NCI-H2227 (cell line): ENCODE results near the gene ADCY4.

Experiments used
- DNase-seq: peaks from one replicate; lab custom pipeline; 2025; ENCODE audit not compliant: unreplicated experiment; lab: John Stamatoyannopoulos, UW

Gene ADCY4

DNA sequence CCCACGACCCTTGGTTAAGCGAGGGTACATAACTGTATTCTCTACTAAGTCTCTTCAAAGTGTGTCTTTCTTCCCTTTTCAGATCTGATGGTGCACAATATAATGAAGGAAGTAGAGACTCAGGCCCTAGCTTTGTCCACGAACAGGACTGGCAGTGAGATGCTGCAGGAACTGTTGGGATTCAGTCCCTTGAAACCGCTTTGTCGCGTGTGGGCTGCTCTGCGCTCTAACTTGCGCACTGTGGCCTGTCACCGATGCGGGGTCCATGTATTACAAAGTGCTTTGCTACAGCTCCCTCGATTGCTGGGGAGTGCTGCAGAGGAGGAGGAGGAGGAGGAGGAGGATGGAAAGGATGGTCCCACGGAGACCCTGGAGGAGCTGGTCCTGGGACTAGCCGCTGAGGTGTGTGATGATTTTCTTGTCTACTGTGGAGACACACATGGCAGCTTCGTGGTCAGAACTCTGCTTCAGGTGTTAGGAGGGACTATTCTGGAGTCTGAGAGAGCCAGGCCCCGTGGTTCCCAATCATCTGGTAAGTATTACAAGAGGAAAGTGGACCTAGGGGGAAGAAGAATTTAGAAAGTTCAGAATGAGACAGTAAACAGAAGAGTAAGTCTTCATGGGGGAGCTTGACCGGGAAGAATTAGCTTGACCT is 34.4 kb downstream of the ADCY4 start:
- no peak for DNase-seq

DNA sequence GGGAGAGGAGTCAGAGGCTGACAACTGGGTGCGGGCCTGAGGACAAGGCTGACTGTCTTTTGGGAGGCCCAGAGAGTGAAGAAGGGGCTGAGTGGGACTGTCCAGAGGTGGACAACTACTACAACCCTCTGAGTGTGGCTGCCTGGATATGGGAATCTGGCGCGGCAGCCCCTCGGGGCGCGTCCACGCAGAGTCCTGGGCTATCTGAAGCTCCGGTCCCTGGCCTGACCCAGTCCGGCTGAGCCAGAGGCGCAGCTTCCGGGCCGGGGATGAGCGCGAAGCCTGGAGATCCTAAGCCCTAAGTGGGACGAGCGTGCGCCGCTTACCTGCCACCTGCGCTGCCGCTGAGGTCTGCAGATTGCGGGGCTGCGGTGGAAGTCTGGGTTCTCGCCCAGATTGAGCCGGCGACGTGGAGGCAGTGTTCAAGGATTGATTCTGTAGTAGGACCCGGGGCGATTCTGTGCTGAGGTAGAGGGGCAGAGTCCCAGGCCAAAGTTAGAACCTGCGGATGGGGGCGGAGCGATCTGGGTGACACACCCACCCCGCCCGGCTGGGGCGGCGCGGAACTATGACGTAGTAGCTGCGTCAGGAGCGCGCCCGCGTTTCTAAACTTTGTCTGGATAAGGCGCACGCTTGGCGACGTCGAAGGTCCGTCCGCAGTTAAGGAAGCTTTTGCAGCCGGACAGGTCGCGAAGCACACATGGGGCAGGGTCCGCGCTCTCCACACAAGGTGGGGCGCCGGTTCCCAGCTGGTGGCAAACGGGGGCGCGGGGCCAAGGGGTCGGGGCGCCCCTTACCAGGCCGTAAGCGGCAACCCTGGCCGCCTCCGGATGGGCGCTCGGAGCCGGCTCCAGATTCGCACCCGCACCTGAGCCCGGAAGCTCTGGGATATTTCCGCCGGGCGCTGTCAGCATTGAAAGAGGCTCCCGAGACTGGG is 35.3 kb downstream of the ADCY4 start, which contains the start of the genes DHRS1 and NOP9:
DHRS1 (minus strand) TSS at position 526 of the 937 bp plus-strand sequence. CDS start 674 bp downstream, outside the sequence.
NOP9 (plus strand) TSS at position 596 of the 937 bp plus-strand sequence; CDS start at position 701, 105 bp downstream.
- DNase-seq: peak; percentile 92

DNA sequence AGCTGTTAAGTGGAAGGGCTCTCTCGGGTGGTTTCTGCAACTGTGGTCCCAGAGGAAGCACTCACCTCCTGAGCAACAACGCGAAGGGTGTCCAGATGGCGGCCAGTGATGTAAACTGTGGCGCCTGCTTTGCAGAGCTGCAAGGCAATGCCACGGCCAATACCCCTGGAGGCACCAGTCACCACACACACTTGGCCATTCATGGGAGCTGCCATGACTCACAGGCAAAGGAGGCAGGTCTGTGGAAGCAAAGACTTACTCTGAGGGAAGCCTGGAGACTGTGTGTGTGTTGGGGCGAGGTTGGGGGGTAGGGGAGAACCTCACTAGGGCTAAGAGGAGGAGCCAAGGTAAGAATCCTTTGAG is 36.0 kb downstream of the ADCY4 start:
- peak; percentile 25 for DNase-seq

DNA sequence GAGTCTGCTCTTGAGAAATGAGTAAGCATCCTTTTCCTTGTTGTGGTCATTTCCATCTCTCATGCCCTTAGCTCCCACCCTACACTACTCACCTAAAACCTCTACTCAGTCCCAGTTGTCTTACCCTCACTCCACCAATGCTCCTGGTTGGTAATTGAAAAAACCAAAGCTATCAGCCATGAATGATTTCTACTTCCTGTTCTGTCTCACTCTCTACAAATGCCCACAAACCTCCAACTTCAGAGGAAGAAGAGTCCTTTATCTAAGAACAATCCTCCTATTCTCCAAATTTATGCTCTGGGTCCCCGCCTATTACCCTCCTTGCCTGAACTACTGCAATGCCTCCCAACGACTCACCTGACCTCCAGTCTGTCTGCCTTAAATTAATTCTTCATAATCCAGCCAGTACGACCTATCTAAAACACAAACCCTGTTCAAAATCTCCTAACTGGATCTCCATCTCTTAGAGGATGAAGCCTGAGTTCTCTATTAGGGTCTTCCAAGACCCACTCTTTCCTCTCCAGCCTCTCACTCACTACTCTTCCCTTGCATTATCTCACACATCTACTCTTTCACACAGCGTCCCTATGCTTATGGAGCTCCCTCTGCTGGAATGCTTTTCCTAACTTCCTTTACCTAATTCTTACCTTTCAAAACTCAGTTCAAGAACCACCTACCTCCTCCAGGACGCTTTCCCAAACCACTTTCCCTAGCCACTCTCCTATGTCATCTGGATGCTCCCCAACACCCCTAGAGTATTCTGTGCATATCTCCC is 37.5 kb downstream of the ADCY4 start:
- peak; percentile 52 for DNase-seq

DNA sequence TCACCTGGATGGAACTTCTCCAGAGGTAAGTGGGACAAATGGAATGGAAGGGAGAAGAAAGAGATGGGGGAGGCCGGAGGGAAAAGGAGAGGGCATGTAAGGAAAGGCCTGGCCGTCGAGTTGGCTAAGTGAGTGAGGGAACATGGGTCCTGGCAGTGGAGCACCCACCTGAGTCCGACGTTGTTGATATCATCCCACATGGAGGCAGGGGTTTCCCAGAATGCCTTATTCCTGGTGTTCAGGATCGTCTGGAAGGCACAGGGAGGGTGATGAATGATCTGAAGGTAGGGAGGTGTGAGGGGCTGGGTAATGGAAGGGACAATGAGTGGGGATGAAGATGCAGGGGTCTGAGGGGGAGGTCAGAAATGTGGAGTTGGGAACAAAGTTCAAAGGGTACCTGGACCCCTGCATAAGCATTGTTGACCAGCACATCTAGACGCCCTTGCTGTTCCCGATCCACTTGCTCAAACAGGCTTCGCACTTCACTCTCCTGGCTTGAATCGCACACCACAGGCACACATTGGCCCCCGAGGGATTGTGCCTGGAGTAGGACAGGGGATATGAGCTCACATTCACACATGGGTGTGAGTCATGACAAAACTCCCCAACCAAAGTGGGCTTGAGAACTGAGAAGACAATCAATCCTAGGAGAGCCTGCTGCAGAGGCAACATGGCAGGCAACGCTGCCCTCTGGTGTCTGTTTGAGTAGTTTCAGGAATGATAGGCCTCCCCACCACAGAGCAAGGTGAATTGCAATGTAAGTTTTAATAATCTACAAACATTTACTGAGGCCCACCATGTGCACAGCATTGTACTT is 38.3 kb downstream of the ADCY4 start:
- peak; percentile 71 for DNase-seq

DNA sequence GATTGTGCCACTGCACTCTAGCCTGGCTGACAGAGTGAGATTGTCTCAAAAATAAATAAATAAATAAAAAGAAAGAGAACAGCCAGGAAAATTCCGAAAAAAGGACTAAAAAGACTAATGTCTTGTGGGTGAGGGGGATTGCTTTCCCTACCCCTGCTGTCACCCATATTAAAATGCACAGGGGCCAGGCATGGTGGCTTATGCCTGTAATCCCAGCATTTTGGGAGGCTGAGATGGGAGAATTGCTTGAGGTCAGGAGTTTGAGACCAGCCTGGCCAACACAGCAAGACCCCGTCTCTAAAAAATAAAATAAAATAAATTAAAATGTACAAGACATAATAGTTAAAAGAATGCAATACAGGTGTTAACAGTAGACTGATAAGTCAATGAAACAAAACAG is 41.3 kb downstream of the ADCY4 start:
- no peak for DNase-seq

DNA sequence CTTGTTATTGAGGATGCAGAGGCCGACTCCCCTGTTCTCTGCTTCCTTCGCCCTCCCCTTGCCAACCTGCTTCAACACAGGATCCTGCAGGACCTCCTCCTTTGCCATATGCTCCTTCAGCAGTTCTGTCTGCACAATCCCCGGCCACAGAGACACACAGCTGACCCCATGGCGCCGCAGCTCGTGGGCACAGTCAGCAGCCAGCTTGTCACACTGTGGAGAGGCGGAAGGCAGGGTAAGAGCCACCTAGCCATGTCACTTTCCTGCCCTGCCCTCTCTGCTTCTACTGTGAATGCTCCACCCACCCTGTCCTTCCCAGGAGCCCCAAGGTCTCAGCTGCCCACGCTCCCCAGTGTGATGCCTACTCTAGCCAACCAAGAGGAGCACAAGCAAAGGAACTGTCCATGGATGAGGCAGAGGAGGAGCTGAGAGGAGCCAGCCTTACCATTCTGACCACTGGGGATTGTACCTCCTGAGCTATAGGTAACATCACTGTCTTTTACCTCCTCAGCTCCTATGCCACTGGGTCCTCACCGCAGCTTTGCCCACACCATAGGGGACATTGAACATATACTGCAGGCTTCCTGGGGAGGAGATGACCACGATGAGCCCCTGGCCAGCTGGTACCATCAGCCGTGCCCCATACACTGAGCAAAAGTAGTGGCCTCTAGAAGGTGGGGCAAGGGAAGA is 42.6 kb downstream of the ADCY4 start:
- no peak for DNase-seq

DNA sequence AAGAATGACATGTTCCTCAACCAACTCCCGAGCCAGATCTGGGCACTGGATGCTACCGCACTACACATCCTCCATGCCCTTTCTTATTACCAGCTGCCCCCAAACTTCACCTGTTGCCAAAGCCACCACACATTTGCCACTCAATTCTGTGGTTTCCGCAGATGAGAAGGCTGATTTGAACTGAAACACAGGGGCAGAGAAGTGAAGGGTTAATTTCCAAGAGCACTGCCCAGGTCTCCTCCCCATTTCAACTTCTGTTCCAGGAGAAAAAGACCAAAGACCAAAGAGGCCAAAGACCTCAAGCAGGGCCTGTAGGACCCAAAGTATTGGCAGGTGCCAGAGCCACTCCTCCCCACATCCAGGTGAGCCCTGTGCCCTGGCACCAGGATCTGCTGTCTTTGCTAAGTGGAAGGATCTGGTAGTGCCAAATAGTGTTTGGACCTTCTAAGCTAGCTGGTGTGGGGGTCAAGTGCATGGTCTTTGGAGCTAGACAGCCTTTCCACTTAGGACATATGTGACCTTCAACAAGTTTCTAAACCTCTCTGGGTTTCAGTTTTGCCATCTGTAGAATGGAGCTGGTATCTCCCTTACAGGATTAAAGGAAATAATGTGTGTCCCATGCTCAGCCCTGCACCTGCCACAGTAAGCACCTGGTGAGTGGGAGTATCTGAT is 43.3 kb downstream of the ADCY4 start:
- DNase-seq: no peak

DNA sequence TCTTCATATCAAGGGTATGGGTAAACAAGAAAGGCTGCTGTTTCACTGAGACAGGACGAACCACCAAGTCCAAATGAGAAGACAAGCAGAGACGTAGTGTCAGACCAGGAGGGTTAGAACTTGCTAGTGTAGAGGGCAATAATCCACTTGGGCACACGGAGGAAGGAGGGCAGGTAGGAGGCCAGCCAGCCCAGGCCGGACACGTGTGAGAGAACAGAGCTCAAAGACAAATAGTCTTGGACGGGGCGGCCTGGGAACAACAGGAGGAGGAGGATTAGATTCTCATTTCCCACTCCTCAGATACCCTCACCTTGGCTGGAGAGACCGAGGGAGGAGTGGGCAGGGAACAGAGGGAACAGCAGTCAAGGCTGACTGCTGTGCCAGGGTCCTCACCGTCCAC is 44.1 kb downstream of the ADCY4 start:
- DNase-seq: no peak

DNA sequence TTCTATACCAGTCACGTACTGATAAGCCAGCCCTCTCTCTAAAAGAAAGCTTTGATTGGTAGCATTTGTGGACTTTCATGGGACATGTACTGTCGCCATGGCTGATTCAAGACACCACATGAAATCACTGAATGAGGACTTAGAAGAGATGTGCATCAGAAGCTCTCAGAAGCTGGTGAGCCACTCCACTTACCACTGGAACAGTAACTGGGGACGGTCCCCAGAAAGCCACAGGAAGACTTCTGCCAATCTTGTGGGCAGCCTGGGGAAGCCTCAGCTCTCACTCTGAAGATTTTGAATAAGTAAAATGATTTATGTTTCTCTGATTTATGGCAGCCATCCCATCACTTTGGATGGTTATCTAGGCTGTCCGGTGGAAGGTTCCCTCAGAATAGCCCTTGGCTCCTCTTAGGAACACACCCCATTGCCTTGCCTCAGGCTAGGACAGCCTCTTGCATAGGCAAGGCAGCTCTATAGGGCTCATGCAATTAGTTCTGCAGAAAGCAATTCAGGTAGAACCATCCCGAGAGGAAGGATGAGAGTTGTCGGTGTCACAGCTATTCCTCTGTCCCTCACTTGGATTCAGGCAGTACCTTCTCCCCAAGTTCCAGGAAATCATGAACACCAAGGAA is 45.1 kb downstream of the ADCY4 start:
- DNase-seq: no peak

DNA sequence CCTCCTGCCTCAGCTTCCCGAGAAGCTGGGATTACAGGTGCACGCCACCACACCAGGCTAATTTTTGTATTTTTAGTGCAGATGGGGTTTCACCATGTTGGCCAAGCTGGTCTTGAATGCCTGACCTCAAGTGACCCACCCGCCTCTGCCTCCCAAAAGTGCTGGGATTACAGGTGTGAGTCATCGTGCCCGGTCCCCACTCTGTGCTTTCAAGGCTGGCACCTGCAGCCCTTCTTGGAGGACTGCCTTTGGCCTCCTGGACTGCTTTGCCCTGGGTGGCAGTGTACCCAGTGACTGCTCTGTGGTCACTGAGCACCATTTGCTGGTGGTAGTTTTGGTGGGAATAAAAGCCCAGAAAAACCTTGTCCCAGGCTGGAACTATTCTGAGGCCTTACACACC is 47.9 kb downstream of the ADCY4 start:
- DNase-seq: no peak

DNA sequence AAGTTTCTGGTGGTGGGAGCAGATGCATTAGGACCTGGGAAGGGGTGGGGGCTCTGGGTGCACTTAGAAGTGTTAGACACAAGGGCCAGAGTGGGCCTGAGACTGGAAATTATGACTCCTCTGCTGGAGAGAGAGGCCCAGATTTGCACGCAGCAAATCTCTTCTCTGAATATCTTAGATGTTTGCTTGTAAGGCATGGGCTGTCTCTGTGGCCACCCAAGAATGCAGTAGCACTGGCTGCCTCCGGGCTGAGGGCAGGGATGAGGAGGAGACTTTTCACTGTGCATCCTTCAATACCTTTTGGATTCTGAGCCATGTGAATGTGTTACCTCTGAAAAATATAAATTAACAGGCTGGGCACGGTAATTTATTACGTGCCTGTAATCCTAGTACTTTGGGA is 49.5 kb downstream of the ADCY4 start:
- DNase-seq: no peak

DNA sequence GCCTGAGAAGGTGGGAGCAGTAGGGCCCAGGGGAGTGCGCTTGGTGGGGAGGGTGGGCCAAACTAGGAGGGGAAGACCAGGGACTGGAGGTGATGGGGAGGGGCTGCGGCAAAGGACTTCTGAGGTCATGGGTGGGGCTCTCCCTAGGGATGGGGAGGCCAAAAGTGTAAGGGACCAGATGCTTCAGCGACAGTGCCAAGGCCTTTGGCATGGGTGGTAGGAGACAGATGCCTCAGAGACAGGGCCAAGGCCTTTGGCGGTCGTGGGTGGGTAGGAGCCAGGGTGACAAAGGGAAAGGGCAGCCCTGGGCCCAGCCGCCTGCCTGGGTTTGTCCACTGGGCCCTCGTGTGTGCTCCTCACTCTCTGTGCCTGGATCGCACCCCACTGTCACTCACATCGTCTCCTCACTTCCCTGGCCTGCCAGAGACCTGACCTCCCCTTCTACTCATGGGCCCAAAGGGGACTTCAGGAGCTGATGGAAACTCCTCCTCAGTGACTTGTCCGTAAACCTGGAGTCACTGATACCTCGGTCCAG is 50.3 kb downstream of the ADCY4 start:
- DNase-seq: no peak

DNA sequence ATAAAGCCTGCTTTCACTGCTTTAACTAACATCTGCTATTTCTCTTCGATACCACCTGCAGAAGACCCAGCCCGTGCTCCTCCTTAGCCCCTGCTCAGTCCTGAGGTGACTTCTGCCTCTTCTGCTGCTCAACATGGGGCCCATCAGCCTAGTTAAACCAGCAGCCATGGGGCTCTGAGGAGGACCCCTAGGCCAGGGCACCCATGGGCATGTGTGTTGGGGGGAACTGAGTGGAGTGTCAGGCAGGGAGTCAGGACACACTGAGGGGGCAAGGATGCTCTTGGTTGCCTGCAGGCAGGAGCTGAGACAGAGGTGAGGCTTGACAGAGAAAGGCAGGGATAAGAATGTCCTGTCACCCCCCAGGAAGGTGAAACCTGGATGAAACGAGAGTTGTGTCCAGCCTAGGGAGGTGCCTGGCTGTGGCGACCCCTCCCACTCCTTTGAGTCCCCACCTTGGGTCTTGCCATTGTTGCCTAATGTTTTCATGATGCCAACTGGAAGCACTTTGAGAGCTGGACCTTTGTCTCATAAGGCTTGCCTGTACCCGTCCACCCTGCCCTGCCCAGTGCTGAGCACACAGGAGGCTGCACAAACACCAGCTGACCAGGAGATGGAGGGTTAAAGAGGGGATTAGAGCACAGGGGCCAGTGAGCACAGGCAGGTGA is 50.9 kb downstream of the ADCY4 start:
- no peak for DNase-seq

DNA sequence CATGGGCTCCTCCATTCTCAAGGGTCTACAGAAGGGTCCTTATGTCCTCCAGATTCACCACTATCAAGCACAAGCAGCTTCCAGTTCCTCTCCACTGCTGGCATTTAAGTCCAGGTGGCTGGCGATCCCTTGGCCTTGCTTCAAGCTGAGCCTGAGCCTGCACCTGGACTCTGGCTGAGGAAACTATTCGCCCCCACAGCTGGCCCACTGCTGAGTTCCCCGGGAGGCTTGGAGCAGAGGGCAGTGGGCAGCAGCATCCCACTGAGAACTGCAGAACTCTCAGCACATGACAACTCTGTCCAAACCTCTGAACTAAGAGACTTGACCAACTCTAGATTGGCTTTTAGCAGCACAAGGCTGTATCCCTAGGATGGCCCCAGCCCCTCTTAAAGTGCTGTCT is 52.1 kb downstream of the ADCY4 start:
- DNase-seq: no peak

DNA sequence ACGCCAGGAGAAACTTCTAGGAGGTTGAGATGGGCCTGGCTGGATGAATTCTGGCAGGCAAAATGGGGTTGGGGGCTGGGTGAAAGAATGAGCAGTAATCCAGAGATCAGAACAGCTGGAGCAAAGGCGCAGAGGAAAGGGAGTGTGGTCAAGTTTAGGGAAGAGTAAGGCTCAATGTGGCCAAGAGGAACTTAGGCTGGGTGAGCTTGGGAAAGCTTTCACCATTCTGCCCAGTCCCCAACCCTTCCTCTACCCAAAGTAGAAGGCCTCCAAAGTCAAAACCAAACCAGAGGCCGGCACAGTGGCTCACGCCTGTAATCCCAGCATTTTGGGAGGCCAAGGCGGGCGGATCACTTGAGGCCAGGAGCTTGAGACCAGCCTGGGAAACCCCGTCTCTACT is 53.2 kb downstream of the ADCY4 start:
- DNase-seq: no peak

DNA sequence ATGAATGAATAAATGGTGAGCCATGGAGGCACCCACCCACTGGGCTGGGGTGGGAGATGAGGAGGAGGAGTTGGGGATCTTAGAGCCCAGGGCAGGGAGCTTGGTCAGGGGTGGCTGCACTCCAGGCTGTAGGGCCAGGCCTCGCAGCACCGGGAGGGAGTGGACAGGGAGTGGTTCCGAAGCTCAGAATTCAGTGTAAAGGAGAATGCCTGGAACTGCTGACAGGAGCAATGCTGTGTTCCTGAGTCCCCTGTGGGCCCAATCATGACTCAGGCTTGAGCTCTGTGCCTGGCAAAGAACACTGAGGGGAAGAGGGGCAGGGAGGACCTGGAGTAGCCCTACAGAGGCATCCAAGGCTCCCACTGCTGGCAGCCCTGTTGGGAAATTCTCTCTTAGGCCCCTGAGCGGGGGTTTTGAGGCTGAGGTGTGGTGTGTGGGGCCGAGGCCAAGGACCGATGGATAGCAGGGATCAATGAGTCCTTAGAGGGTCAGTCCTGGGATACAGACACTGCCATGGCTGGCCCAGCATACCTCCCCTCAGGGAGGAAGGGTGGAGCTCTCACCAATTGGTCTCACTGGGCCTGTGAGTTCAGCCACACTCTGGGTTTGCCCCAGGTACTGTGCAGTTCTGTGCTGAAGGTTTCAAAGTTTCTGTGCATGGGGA is 53.9 kb downstream of the ADCY4 start:
- no peak for DNase-seq
